DND-41 (cell line): ENCODE measurements around the gene LACTBL1.

Source experiments
- ATAC-seq: fragments of 200-7000 bp; cut with Tn5 transposase; 3 replicates; pipeline ENCODE4 v1.9.1; 2021; ENCODE audit warnings: low read depth; ENCODE audit not compliant: insufficient read depth
- DNase-seq: peaks from one replicate; pipeline ENCODE4 v3.0.0-alpha.2; 2020
- H2AFZ ChIP-seq: 2 replicates; pipeline ENCODE4 v1.6.0; 2012; ENCODE audit warnings: low read depth, low read length
- H3K27ac ChIP-seq: 2 replicates; pipeline ENCODE4 v1.5.1; 2012; ENCODE audit warnings: low read length, inconsistent platforms
- H3K27me3 ChIP-seq: fragments of 200-600 bp; sonication (generic); 2 replicates; pipeline ENCODE4 v1.6.0; 2012; ENCODE audit warnings: low read length, mild to moderate bottlenecking, inconsistent platforms; ENCODE audit not compliant: insufficient read depth, poor library complexity
- H3K36me3 ChIP-seq: 2 replicates; pipeline ENCODE4 v1.5.1; 2012; ENCODE audit warnings: low read length, inconsistent platforms; ENCODE audit not compliant: insufficient read depth
- H3K4me1 ChIP-seq: 2 replicates; pipeline ENCODE4 v1.5.1; 2012; ENCODE audit warnings: mild to moderate bottlenecking, low read length; ENCODE audit not compliant: insufficient read depth
- H3K4me2 ChIP-seq: 2 replicates; pipeline ENCODE4 v1.6.0; 2012; ENCODE audit warnings: mild to moderate bottlenecking, moderate library complexity, low read length, inconsistent platforms; ENCODE audit not compliant: insufficient read depth
- H3K4me3 ChIP-seq, 2 experiments: fragments of 200-600 bp in 1 of 2; shearing (Covaris generic) in 1 of 2; 2 replicates each; pipeline ENCODE4 v1.5.1; 2012 to 2016; ENCODE audit warnings: inconsistent platforms in 2 of 2, low read length in 2 of 2, mild to moderate bottlenecking in 2 of 2, low read depth in 1 of 2, moderate library complexity in 1 of 2
- H3K79me2 ChIP-seq: 2 replicates; pipeline ENCODE4 v1.6.0; 2012; ENCODE audit warnings: low read length, inconsistent platforms; ENCODE audit not compliant: insufficient read depth
- H3K9ac ChIP-seq: 2 replicates; pipeline ENCODE4 v1.6.0; 2012; ENCODE audit warnings: low read depth, mild to moderate bottlenecking, inconsistent platforms, low read length, moderate library complexity
- H3K9me3 ChIP-seq: 2 replicates; pipeline ENCODE4 v1.5.1; 2012; ENCODE audit warnings: low read length, moderate library complexity, mild to moderate bottlenecking, inconsistent platforms; ENCODE audit not compliant: insufficient read depth, severe bottlenecking
- H4K20me1 ChIP-seq: 2 replicates; pipeline ENCODE4 v1.6.0; 2012; ENCODE audit warnings: low read length; ENCODE audit not compliant: insufficient read depth
- EZH2 ChIP-seq: IDR thresholded peaks from 3 replicates; pipeline ENCODE4 v1.6.1; 2012; ENCODE audit warnings: borderline replicate concordance, low read depth, mild to moderate bottlenecking, moderate library complexity, low read length, inconsistent platforms; ENCODE audit not compliant: severe bottlenecking
- TF ChIP-seq, protein P1 (sequence below): IDR thresholded peaks from 2 replicates; pipeline ENCODE4 v1.5.1; 2012; ENCODE audit warnings: borderline replicate concordance, low read length, moderate library complexity, mild to moderate bottlenecking; ENCODE audit not compliant: poor library complexity, severe bottlenecking; ENCODE audit errors: extremely low read depth

The LACTBL1 gene

GRCh38 chr1:23019863-23020625, 47.4 kb upstream of the LACTBL1 start:
- DNase-seq = peak; percentile 49
- H3K36me3 ChIP-seq = peaks cover 20% of the 10 kb centered on the region
- H3K4me3 ChIP-seq = peak overlapping the region; percentile 35 to 73
- H3K9me3 ChIP-seq = peaks cover 12% of the 10 kb centered on the region
- H3K4me1 ChIP-seq = peaks cover 33% of the 10 kb centered on the region
- peak overlapping the region; percentile 96 for H3K9ac ChIP-seq
- H2AFZ ChIP-seq = peak overlapping the region; percentile 97
- peak overlapping the region; percentile 87 for H3K4me2 ChIP-seq
- no peaks in the 10 kb centered on the region for H3K27me3 ChIP-seq
- peak; percentile 37 for ATAC-seq
- TF ChIP-seq, protein P1, sequence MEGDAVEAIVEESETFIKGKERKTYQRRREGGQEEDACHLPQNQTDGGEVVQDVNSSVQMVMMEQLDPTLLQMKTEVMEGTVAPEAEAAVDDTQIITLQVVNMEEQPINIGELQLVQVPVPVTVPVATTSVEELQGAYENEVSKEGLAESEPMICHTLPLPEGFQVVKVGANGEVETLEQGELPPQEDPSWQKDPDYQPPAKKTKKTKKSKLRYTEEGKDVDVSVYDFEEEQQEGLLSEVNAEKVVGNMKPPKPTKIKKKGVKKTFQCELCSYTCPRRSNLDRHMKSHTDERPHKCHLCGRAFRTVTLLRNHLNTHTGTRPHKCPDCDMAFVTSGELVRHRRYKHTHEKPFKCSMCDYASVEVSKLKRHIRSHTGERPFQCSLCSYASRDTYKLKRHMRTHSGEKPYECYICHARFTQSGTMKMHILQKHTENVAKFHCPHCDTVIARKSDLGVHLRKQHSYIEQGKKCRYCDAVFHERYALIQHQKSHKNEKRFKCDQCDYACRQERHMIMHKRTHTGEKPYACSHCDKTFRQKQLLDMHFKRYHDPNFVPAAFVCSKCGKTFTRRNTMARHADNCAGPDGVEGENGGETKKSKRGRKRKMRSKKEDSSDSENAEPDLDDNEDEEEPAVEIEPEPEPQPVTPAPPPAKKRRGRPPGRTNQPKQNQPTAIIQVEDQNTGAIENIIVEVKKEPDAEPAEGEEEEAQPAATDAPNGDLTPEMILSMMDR = no peak
- TF ChIP-seq EZH2 = no peak
- peaks cover 33% of the 10 kb centered on the region; the same call in 1 of the 2 replicates for H4K20me1 ChIP-seq
- peak overlapping the region; percentile 72 for H3K27ac ChIP-seq
- peaks cover 62% of the 10 kb centered on the region for H3K79me2 ChIP-seq

- H3K4me2 ChIP-seq = peak within 1 kb of the TSS; percentile 87
- peaks cover 54% of the 10 kb centered on the region for H3K79me2 ChIP-seq
- H3K27ac ChIP-seq = peak within 1 kb of the TSS; percentile 72
- peak within 1 kb of the TSS; percentile 96 for H3K9ac ChIP-seq
- peak; percentile 97 for DNase-seq
- H3K36me3 ChIP-seq = peaks cover 20% of the 10 kb centered on the region
- H3K4me1 ChIP-seq = peaks cover 28% of the 10 kb centered on the region
- peaks cover 12% of the 10 kb centered on the region for H3K9me3 ChIP-seq
- H2AFZ ChIP-seq = peak within 1 kb of the TSS; percentile 97
- H4K20me1 ChIP-seq = peaks cover 26% of the 10 kb centered on the region; the same call in 1 of the 2 replicates
- H3K27me3 ChIP-seq = no peaks in the 10 kb centered on the region
- peak; percentile 95 for ATAC-seq
- TF ChIP-seq EZH2 = no peak
- TF ChIP-seq, protein P1 = peak; percentile 71
- peak within 1 kb of the TSS; percentile 35 to 73 for H3K4me3 ChIP-seq
Measured at GRCh38 chr1:23019094-23019862, 46.6 kb upstream of the LACTBL1 start, which contains the start of gene KDM1A. Gene KDM1A (plus strand): TSS chr1:23019468. CDS start chr1:23019597, 129 bp downstream.

- H3K27ac ChIP-seq = peak overlapping the region; percentile 72
- H3K4me1 ChIP-seq = peaks cover 28% of the 10 kb centered on the region
- H3K9ac ChIP-seq = peak overlapping the region; percentile 96
- peaks cover 20% of the 10 kb centered on the region; the same call in 1 of the 2 replicates for H4K20me1 ChIP-seq
- peaks cover 12% of the 10 kb centered on the region for H3K9me3 ChIP-seq
- H3K36me3 ChIP-seq = peaks cover 20% of the 10 kb centered on the region
- DNase-seq = no peak
- peaks cover 48% of the 10 kb centered on the region for H3K79me2 ChIP-seq
- peak overlapping the region; percentile 97 for H2AFZ ChIP-seq
- H3K27me3 ChIP-seq = no peaks in the 10 kb centered on the region
- peak overlapping the region; percentile 87 for H3K4me2 ChIP-seq
- no peak for ATAC-seq
- peak overlapping the region; percentile 35 to 73 for H3K4me3 ChIP-seq
- TF ChIP-seq, protein P1 = no peak
- no peak for TF ChIP-seq EZH2
Measured at GRCh38 chr1:23018661-23019093, 46.0 kb upstream of the LACTBL1 start.
